PC-9 (cell line): ENCODE measurements around the gene SCRT2. TPM values are rescaled to one million over a fixed set of nuclear protein-coding genes. Genes with fewer than 3 reads are reported as not detected.

ENCODE experiments used
- BruUV-seq: library from RNA; stranded (reverse); fragments of 400-500 nt; replicated peaks from 2 replicates; lab custom pipeline; 2021; lab: Mats Ljungman, UMichigan
- CTCF ChIA-PET: fragments of 300-600 bp; sonication (Branson Sonifier 250); formaldehyde crosslinking; loops from one replicate; lab custom pipeline; 2022; ENCODE audit warnings: antibody characterized with exemption; lab: Charles Lee
- POLR2A ChIA-PET: fragments of 300-600 bp; sonication (Branson Sonifier 250); formaldehyde crosslinking; loops from one replicate; lab custom pipeline; 2022; ENCODE audit warnings: antibody characterized with exemption; ENCODE audit not compliant: unreplicated experiment; lab: Charles Lee
- DNase-seq, 2 experiments: peaks; one replicate each; pipeline versions ENCODE4 v3.0.0 to v3.0.0-alpha.2; 2015 to 2022; ENCODE audit warnings: mixed read lengths in 1 of 2
- H2AFZ ChIP-seq: fragments of 200-600 bp; sonication (generic); 2 replicates; pipeline ENCODE4 v1.8.1; 2017; ENCODE audit warnings: antibody characterized with exemption
- H3F3A ChIP-seq: fragments of 200-600 bp; sonication (generic); 2 replicates; pipeline ENCODE4 v1.8.1; 2017; ENCODE audit warnings: antibody characterized with exemption, mild to moderate bottlenecking, low read depth; ENCODE audit not compliant: insufficient read depth
- H3K27ac ChIP-seq: fragments of 200-600 bp; sonication (generic); 2 replicates; pipeline ENCODE4 v1.6.1; 2016; ENCODE audit warnings: mixed run types
- H3K27me3 ChIP-seq: fragments of 200-600 bp; sonication (generic); 2 replicates; pipeline ENCODE4 v1.6.1; 2016; ENCODE audit warnings: low read depth, mixed run types; ENCODE audit not compliant: insufficient read depth
- H3K36me3 ChIP-seq: fragments of 200-600 bp; sonication (generic); 2 replicates; pipeline ENCODE4 v1.6.1; 2016; ENCODE audit warnings: low read depth, mixed run types
- H3K4me1 ChIP-seq: fragments of 200-600 bp; sonication (generic); replicated peaks from 2 replicates; pipeline ENCODE4 v1.6.1; 2016; ENCODE audit warnings: mixed run types; ENCODE audit not compliant: insufficient read depth
- H3K4me2 ChIP-seq: fragments of 200-600 bp; sonication (generic); 2 replicates; pipeline ENCODE4 v1.6.1; 2017; ENCODE audit warnings: mixed run types
- H3K4me3 ChIP-seq: fragments of 200-600 bp; sonication (generic); 2 replicates; pipeline ENCODE4 v1.6.1; 2016; ENCODE audit warnings: mixed run types
- H3K79me2 ChIP-seq: fragments of 200-600 bp; sonication (generic); 2 replicates; pipeline ENCODE4 v1.6.1; 2017; ENCODE audit warnings: low read depth, mixed run types
- H3K9me2 ChIP-seq: fragments of 200-600 bp; sonication (generic); 2 replicates; pipeline ENCODE4 v1.8.1; 2017; ENCODE audit warnings: mild to moderate bottlenecking; ENCODE audit not compliant: insufficient read depth
- H3K9me3 ChIP-seq: fragments of 200-600 bp; sonication (generic); 2 replicates; pipeline ENCODE4 v1.8.1; 2016; ENCODE audit warnings: low read depth; ENCODE audit not compliant: insufficient read depth
- H4K20me1 ChIP-seq: fragments of 200-600 bp; sonication (generic); 2 replicates; pipeline ENCODE4 v1.8.1; 2017; ENCODE audit not compliant: insufficient read depth
- EZH2 ChIP-seq: fragments of 200-600 bp; sonication (generic); IDR thresholded peaks from 2 replicates; pipeline ENCODE4 v1.8.0; 2017; ENCODE audit warnings: antibody characterized with exemption, low read depth
- intact Hi-C: fragments of 100-400 bp; cut with micrococcal nuclease; formaldehyde crosslinking; loops from one replicate; pipeline ENCODE4 v1.10.0; 2022; ENCODE audit not compliant: unreplicated experiment
- total RNA-seq: library from RNA; stranded (reverse); gene quantifications from 2 replicates; pipeline ENCODE4 v1.2.3, GENCODE V29; 2021
- TF ChIP-seq, protein P1 (sequence below): fragments of 200-600 bp; sonication (generic); conservative IDR thresholded peaks from 2 replicates; pipeline ENCODE4 v1.6.1; 2017; ENCODE audit warnings: mixed run types, antibody characterized with exemption, mild to moderate bottlenecking, moderate library complexity

SCRT2 gene
- total RNA-seq, 1 experiment from 2014 or later = not detected

DNA sequence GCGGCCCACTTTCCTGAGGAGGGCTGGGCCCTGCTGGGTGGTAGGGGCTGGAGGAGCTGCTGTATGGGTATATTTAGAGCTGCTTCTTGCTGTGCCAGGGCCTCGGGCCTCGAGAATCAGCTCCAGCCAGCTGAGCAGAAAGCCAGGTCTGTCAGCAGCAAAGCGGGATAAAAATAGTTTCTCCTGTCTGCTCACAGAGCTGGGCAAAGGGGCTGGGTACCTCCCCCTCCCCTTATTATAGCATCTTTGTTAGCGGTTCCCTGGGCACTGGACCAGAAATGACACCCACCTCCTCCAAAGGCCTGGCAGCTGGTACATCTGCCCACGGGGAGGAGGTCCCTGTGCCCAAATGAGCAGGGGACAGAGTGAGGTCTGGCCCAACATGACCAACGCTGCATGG lies 6.0 kb downstream of the SCRT2 start:
- no TSS peak for BruUV-seq
- CTCF ChIA-PET = interaction anchor here (0.6 kb wide), 1 partner anchor 268 kb away, joined by 4 read pairs; no protein-coding TSS in a partner anchor
- Histone ChIP-seq H3K4me3 (no peak overlapping the region), H3K27ac (no peak overlapping the region), H3K79me2 (no peaks in the 10 kb centered on the region), H3F3A (no peaks in the 10 kb centered on the region), H2AFZ (no peak overlapping the region), H3K27me3 (peaks cover 17% of the 10 kb centered on the region), H3K36me3 (no peaks in the 10 kb centered on the region), H3K4me2 (no peak overlapping the region), H3K4me1 (no peaks in the 10 kb centered on the region), H4K20me1 (0 out of 2 replicates have a peak, but pooled peaks cover 2% of the 10 kb centered on the region), H3K9me2 (no peaks in the 10 kb centered on the region), H3K9me3 (no peaks in the 10 kb centered on the region)
- intact Hi-C loops = loop anchor here (5.0 kb wide), 1 partner anchor 107 kb away; no protein-coding TSS in a partner anchor
- TF ChIP-seq EZH2 = no peak
- TF ChIP-seq, protein P1, sequence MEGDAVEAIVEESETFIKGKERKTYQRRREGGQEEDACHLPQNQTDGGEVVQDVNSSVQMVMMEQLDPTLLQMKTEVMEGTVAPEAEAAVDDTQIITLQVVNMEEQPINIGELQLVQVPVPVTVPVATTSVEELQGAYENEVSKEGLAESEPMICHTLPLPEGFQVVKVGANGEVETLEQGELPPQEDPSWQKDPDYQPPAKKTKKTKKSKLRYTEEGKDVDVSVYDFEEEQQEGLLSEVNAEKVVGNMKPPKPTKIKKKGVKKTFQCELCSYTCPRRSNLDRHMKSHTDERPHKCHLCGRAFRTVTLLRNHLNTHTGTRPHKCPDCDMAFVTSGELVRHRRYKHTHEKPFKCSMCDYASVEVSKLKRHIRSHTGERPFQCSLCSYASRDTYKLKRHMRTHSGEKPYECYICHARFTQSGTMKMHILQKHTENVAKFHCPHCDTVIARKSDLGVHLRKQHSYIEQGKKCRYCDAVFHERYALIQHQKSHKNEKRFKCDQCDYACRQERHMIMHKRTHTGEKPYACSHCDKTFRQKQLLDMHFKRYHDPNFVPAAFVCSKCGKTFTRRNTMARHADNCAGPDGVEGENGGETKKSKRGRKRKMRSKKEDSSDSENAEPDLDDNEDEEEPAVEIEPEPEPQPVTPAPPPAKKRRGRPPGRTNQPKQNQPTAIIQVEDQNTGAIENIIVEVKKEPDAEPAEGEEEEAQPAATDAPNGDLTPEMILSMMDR = no peak
- POLR2A ChIA-PET = no interaction called here
- peak in 1 of 2 experiments; percentile 25 for DNase-seq

- DNase-seq = peak in 1 of 2 experiments; percentile 17
- 0 out of 2 replicates have a peak, but pooled peaks cover 2% of the 10 kb centered on the region for H4K20me1 ChIP-seq
- no peaks in the 10 kb centered on the region for H3K9me2 ChIP-seq
- no peak overlapping the region for H3K4me3 ChIP-seq
- H3K27ac ChIP-seq = no peak overlapping the region
- no peak overlapping the region for H2AFZ ChIP-seq
- TF ChIP-seq EZH2 = no peak
- TF ChIP-seq, protein P1 = no peak
- H3K4me1 ChIP-seq = no peaks in the 10 kb centered on the region
- CTCF ChIA-PET = no interaction called here
- H3F3A ChIP-seq = no peaks in the 10 kb centered on the region
- H3K27me3 ChIP-seq = peaks cover 10% of the 10 kb centered on the region
- no peak overlapping the region for H3K4me2 ChIP-seq
- no peaks in the 10 kb centered on the region for H3K36me3 ChIP-seq
- intact Hi-C loops = loop anchor here (5.0 kb wide), 1 partner anchor 106 kb away; no protein-coding TSS in a partner anchor
- BruUV-seq = no TSS peak
- no peaks in the 10 kb centered on the region for H3K79me2 ChIP-seq
- H3K9me3 ChIP-seq = no peaks in the 10 kb centered on the region
- POLR2A ChIA-PET = interaction anchor here (0.6 kb wide), 1 partner anchor 30 kb away, joined by 6 read pairs; no protein-coding TSS in a partner anchor
Measured at GRCh38 chr20:668638-669037, 7.0 kb downstream of the SCRT2 start.

GRCh38 chr20:668050-668449 lies 7.6 kb downstream of the SCRT2 start:
- TF ChIP-seq EZH2 = no peak
- TF ChIP-seq, protein P1 = no peak
- Histone ChIP-seq H3K4me3 (no peak overlapping the region), H3K27me3 (peaks cover 4% of the 10 kb centered on the region), H3K4me1 (no peaks in the 10 kb centered on the region), H3K4me2 (no peak overlapping the region), H2AFZ (no peak overlapping the region), H3K79me2 (no peaks in the 10 kb centered on the region), H3K9me2 (no peaks in the 10 kb centered on the region), H3K27ac (no peak overlapping the region), H3K9me3 (no peaks in the 10 kb centered on the region), H3K36me3 (no peaks in the 10 kb centered on the region), H3F3A (no peaks in the 10 kb centered on the region), H4K20me1 (0 out of 2 replicates have a peak, but pooled peaks cover 2% of the 10 kb centered on the region)
- no peak for DNase-seq
- POLR2A ChIA-PET = interaction anchor here (0.5 to 0.6 kb wide), 2 partner anchors 29 to 98 kb away, joined by 3 to 6 read pairs; no protein-coding TSS in a partner anchor
- BruUV-seq = no TSS peak
- CTCF ChIA-PET = interaction anchor here (1.2 kb wide), 2 partner anchors 22 to 101 kb away, joined by 5 to 6 read pairs; partner anchors contain the start of gene SLC52A3
- intact Hi-C loops = loop anchor here (5.0 kb wide), 1 partner anchor 106 kb away; no protein-coding TSS in a partner anchor
